H1 (cell line): ENCODE results near the gene LINC01488. TPM values are rescaled to one million over a fixed set of nuclear protein-coding genes. Genes with fewer than 3 reads are reported as not detected.

Experiments used
- CTCF ChIA-PET: fragments of 300-600 bp; sonication (Branson Sonifier 250); formaldehyde crosslinking; loops from one replicate; lab custom pipeline; 2021; ENCODE audit not compliant: partially characterized antibody; lab: Charles Lee
- POLR2A ChIA-PET: fragments of 300-600 bp; sonication (Branson Sonifier 250); formaldehyde crosslinking; loops from one replicate; lab custom pipeline; 2021; ENCODE audit warnings: inconsistent platforms; ENCODE audit not compliant: partially characterized antibody; lab: Charles Lee
- DNase-seq, 2 experiments: peaks; one replicate each; pipeline versions ENCODE4 v3.0.0 to v3.0.0-alpha.2; 2010 to 2022; ENCODE audit warnings: low spot score in 2 of 2, low read depth in 1 of 2, mixed read lengths in 1 of 2
- FAIRE-seq: peaks from 2 replicates; lab custom pipeline; 2011; peaks lifted over from hg19 to GRCh38; lab: Jason Lieb, UNC
- H2AFZ ChIP-seq: 2 replicates; pipeline ENCODE4 v1.8.1; 2012; ENCODE audit warnings: low read length, inconsistent platforms
- H2AK5ac ChIP-seq: 2 replicates; pipeline ENCODE4 v1.6.1; 2013; ENCODE audit warnings: low read depth, low read length
- H2BK120ac ChIP-seq: replicated peaks from 2 replicates; pipeline ENCODE3; 2013; ENCODE audit warnings: low read depth, low read length, inconsistent platforms
- H2BK12ac ChIP-seq: 2 replicates; pipeline ENCODE4 v1.6.1; 2013; ENCODE audit warnings: low read depth, low read length
- H2BK15ac ChIP-seq: 2 replicates; pipeline ENCODE4 v1.6.1; 2013; ENCODE audit warnings: low read length
- H2BK20ac ChIP-seq: 2 replicates; pipeline ENCODE4 v1.6.1; 2013; ENCODE audit warnings: low read length
- H2BK5ac ChIP-seq: 2 replicates; pipeline ENCODE4 v1.6.1; 2013; ENCODE audit warnings: low read depth, low read length
- H3K14ac ChIP-seq: 2 replicates; pipeline ENCODE4 v1.6.1; 2013; ENCODE audit warnings: inconsistent platforms; ENCODE audit not compliant: insufficient read length
- H3K18ac ChIP-seq: 2 replicates; pipeline ENCODE4 v1.6.1; 2013; ENCODE audit warnings: low read length; ENCODE audit errors: extremely low read depth
- H3K23ac ChIP-seq: 2 replicates; pipeline ENCODE4 v1.6.1; 2013; ENCODE audit warnings: inconsistent platforms; ENCODE audit not compliant: insufficient read length
- H3K23me2 ChIP-seq: 2 replicates; pipeline ENCODE4 v1.6.1; 2013; ENCODE audit warnings: low read depth, low read length
- H3K27ac ChIP-seq: 2 replicates; pipeline ENCODE4 v1.6.1; 2011; ENCODE audit warnings: low read depth, low read length, inconsistent platforms
- H3K27me3 ChIP-seq, 4 experiments: replicated peaks in 1 of 4; 1 replicate in 1 of 4; 2 replicates in 3 of 4; pipeline versions ENCODE4 v1.6.1 to v1.8.1; 2011 to 2013; ENCODE audit warnings: low read length in 3 of 4, mild to moderate bottlenecking in 3 of 4, inconsistent platforms in 2 of 4, mixed read lengths in 2 of 4, moderate library complexity in 1 of 4; ENCODE audit not compliant: control insufficient read depth in 3 of 4, insufficient read depth in 3 of 4; ENCODE audit errors: extremely low read depth in 1 of 4
- H3K36me3 ChIP-seq, 4 experiments: 2 replicates each; pipeline versions ENCODE4 v1.6.1 to v1.8.1; 2011 to 2013; ENCODE audit warnings: mild to moderate bottlenecking in 4 of 4, low read length in 3 of 4, moderate library complexity in 2 of 4, control low read depth in 1 of 4, inconsistent platforms in 1 of 4; ENCODE audit not compliant: insufficient read depth in 4 of 4, control insufficient read depth in 2 of 4
- H3K4ac ChIP-seq: replicated peaks from 2 replicates; pipeline ENCODE3; 2013; ENCODE audit warnings: low read length, low read depth, mixed read lengths, inconsistent platforms; ENCODE audit not compliant: insufficient read length
- H3K4me1 ChIP-seq, 4 experiments: replicated peaks in 1 of 4; 1 replicate in 1 of 4; 2 replicates in 3 of 4; pipeline versions ENCODE4 v1.6.1 to v1.8.1; 2011 to 2013; ENCODE audit warnings: low read length in 3 of 4, inconsistent platforms in 2 of 4, mixed read lengths in 1 of 4; ENCODE audit not compliant: insufficient read depth in 4 of 4, control insufficient read depth in 3 of 4
- H3K4me2 ChIP-seq, 2 experiments: 2 replicates each; pipeline versions ENCODE4 v1.6.1 to v1.8.1; 2011 to 2013; ENCODE audit warnings: low read depth in 2 of 2, low read length in 2 of 2, control low read depth in 1 of 2, inconsistent platforms in 1 of 2, mild to moderate bottlenecking in 1 of 2; ENCODE audit not compliant: insufficient read depth in 1 of 2
- H3K4me3 ChIP-seq, 4 experiments: fragments of 200-600, 300-600 bp in 1 of 4; sonication (generic), shearing (Covaris generic), sonication (Bioruptor Twin) in 1 of 4; 2 replicates each; pipeline versions ENCODE4 v1.5.1 to v1.8.1; 2011 to 2016; ENCODE audit warnings: low read length in 4 of 4, low read depth in 3 of 4, control low read depth in 2 of 4, inconsistent platforms in 2 of 4, mild to moderate bottlenecking in 2 of 4, mixed read lengths in 1 of 4, moderate library complexity in 1 of 4; ENCODE audit not compliant: insufficient read depth in 2 of 4; ENCODE audit errors: extremely low read depth in 1 of 4
- H3K56ac ChIP-seq: replicated peaks from 2 replicates; pipeline ENCODE3; 2013; ENCODE audit warnings: low read depth, mild to moderate bottlenecking, mixed read lengths, low read length, inconsistent platforms; ENCODE audit not compliant: insufficient read length
- H3K79me1 ChIP-seq: 2 replicates; pipeline ENCODE4 v1.6.1; 2013; ENCODE audit warnings: low read depth, low read length, control low read depth
- H3K79me2 ChIP-seq, 2 experiments: 2 replicates each; pipeline versions ENCODE4 v1.6.1 to v1.8.1; 2012 to 2013; ENCODE audit warnings: low read length in 2 of 2, mild to moderate bottlenecking in 2 of 2, inconsistent platforms in 1 of 2; ENCODE audit not compliant: insufficient read depth in 2 of 2, control insufficient read depth in 1 of 2
- H3K9ac ChIP-seq, 4 experiments: replicated peaks in 1 of 4; 1 replicate in 1 of 4; 2 replicates in 3 of 4; pipeline versions ENCODE4 v1.6.1 to v1.8.1; 2011 to 2013; ENCODE audit warnings: low read depth in 3 of 4, low read length in 3 of 4, control low read depth in 2 of 4, mild to moderate bottlenecking in 2 of 4, moderate library complexity in 2 of 4, inconsistent platforms in 1 of 4; ENCODE audit errors: extremely low read depth in 1 of 4
- H3K9me3 ChIP-seq, 2 experiments: 2 replicates each; pipeline versions ENCODE4 v1.6.1 to v1.8.1; 2012 to 2013; ENCODE audit warnings: mild to moderate bottlenecking in 2 of 2, moderate library complexity in 2 of 2, control low read depth in 1 of 2, inconsistent platforms in 1 of 2, low read depth in 1 of 2, low read length in 1 of 2, mixed read lengths in 1 of 2; ENCODE audit not compliant: insufficient read depth in 2 of 2
- H4K20me1 ChIP-seq, 2 experiments: replicated peaks in 1 of 2; 2 replicates each; pipeline versions ENCODE3 to v1.8.1; 2011 to 2013; ENCODE audit warnings: inconsistent platforms in 2 of 2, low read length in 2 of 2, mild to moderate bottlenecking in 1 of 2; ENCODE audit not compliant: insufficient read depth in 2 of 2, control insufficient read depth in 1 of 2
- H4K5ac ChIP-seq: 2 replicates; pipeline ENCODE4 v1.6.1; 2013; ENCODE audit warnings: low read length, low read depth, mixed read lengths, inconsistent platforms; ENCODE audit not compliant: insufficient read length
- H4K8ac ChIP-seq: 2 replicates; pipeline ENCODE4 v1.8.0; 2013; ENCODE audit warnings: mild to moderate bottlenecking, moderate library complexity, low read length, inconsistent platforms; ENCODE audit not compliant: insufficient read depth; ENCODE audit errors: extremely low read depth
- H4K91ac ChIP-seq: replicated peaks from 2 replicates; pipeline ENCODE3; 2013; ENCODE audit warnings: low read length, mixed read lengths, inconsistent platforms; ENCODE audit not compliant: insufficient read length
- CEBPB ChIP-seq: IDR thresholded peaks from 2 replicates; pipeline ENCODE4 v1.6.1; 2012; ENCODE audit warnings: low read depth, low read length
- TCF12 ChIP-seq: IDR thresholded peaks from 2 replicates; pipeline ENCODE4 v1.6.1; 2011; ENCODE audit warnings: low read depth, mild to moderate bottlenecking, low read length
- WGBS, 2 experiments: shearing (Covaris generic) in 1 of 2; methylation state at CpG; one replicate each; pipeline versions ENCODE4 v1.1.6 to v1.1.7; 2013 to 2015; ENCODE audit warnings: low lambda C conversion rate in 2 of 2, mixed read lengths in 2 of 2, inconsistent platforms in 1 of 2, low coverage in 1 of 2, missing lambda C conversion rate in 1 of 2; ENCODE audit not compliant: insufficient replicate concordance in 2 of 2, insufficient coverage in 1 of 2, insufficient read length in 1 of 2; ENCODE audit errors: extremely low coverage in 1 of 2, missing lambda C conversion rate in 1 of 2; 5-methylcytosine and 5-hydroxymethylcytosine counted together
- polyA plus RNA-seq, 7 experiments: library from polyadenylated mRNA; depleted of rRNA in 3 of 7; stranded (reverse) in 5 of 7; unstranded in 2 of 7; fragments of >200 nt in 5 of 7; fragments of 200-250 nt in 2 of 7; gene quantifications; 1 replicate in 5 of 7; 2 replicates in 1 of 7; 4 replicates in 1 of 7; pipeline versions ENCODE4 v1.2.1 to v1.2.3, GENCODE V29; 2011 to 2013; ENCODE audit warnings: missing spikeins in 2 of 7, mixed read lengths in 2 of 7
- total RNA-seq: library from RNA; stranded (reverse); fragmentation: NEBNext Ultra II Directional; extraction: Animal tissue kit (Norgen Biotek cat#: 25700); gene quantifications from 2 replicates; pipeline ENCODE4 v1.2.1, GENCODE V29; 2021

LINC01488 gene
- total and polyA plus RNA-seq, 2 of the 8 experiments (the other 6 are each of a cell fraction or from before 2014, with no cell fraction given), result not detected

DNA sequence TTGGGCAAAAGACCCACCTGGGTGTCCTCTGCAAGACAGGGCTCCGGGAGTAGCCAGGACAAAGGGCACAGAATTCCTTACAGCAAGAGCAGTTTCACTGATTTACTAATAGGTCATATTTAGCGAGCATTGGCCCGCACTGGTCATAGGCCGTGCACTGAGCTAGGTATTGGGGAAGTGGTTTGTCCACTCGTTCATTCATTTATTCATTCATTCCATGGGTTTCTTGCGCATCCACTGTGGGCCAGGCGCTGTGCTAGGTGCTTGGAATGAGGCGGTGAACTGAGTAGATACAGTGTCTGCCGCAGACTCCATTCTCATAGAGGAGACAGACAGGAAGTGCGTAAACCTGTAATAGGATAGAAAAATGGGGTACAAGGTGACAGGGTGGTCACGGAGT is 13.2 kb upstream of the LINC01488 start:
- H3K18ac ChIP-seq, result no peak overlapping the region
- H2BK12ac ChIP-seq, result no peak overlapping the region
- H3K27me3 ChIP-seq, result peaks cover 0 to 2% (median 0%) of the 10 kb centered on the region in 4 experiments; a peak in 3 of 7 replicates
- H3K9ac ChIP-seq, result no peak overlapping the region
- no peak for DNase-seq
- H3K23me2 ChIP-seq, result no peaks in the 10 kb centered on the region
- no peaks in the 10 kb centered on the region for H4K20me1 ChIP-seq
- FAIRE-seq, result no peak
- no peak overlapping the region for H2BK20ac ChIP-seq
- CTCF ChIA-PET, result interaction anchor here (1.0 to 1.4 kb wide), 3 partner anchors 24 to 116 kb away, joined by 3 to 4 read pairs (median 3); no protein-coding TSS in a partner anchor
- no peaks in the 10 kb centered on the region; the same call in 1 of the 2 replicates for H3K79me1 ChIP-seq
- H3K14ac ChIP-seq, result no peak overlapping the region
- no peak overlapping the region for H3K56ac ChIP-seq
- no peak overlapping the region for H2AK5ac ChIP-seq
- H3K36me3 ChIP-seq, result no peaks in the 10 kb centered on the region
- 80% methylated on average over 11 of the region's 11 CpGs; no CpG with 5 or more reads in 1 of the 2 experiments for WGBS, 2 experiments
- no peak overlapping the region for H2BK120ac ChIP-seq
- H3K4ac ChIP-seq, result no peak overlapping the region
- POLR2A ChIA-PET, result interaction anchor here (0.6 kb wide), 1 partner anchor 468 kb away, joined by 3 read pairs; no protein-coding TSS in a partner anchor
- TF ChIP-seq CEBPB (no peak), TCF12 (no peak)
- TF ChIP-seq, all 59 proteins: peak for 0
- Histone ChIP-seq H4K5ac (no peak overlapping the region), H4K8ac (no peak overlapping the region), H3K4me1 (peaks cover 0 to 8% (median 3%) of the 10 kb centered on the region in 4 experiments; a peak in 6 of 7 replicates), H3K4me2 (no peak overlapping the region), H3K79me2 (no peaks in the 10 kb centered on the region), H2BK5ac (no peak overlapping the region), H3K23ac (no peak overlapping the region), H2AFZ (no peak overlapping the region), H4K91ac (no peak overlapping the region), H3K4me3 (no peak overlapping the region), H2BK15ac (no peak overlapping the region), H3K9me3 (peaks cover 2% of the 10 kb centered on the region in 2 experiments; a peak in 1 of 4 replicates), H3K27ac (no peak overlapping the region)
